Left colon (tissue), 2 donors: ENCODE results near the gene PLIN3. TPM values are rescaled to one million over a fixed set of nuclear protein-coding genes. Genes with fewer than 3 reads are reported as not detected.
"Not testable (repeated sequence)": the region's sequence is repeated elsewhere in the genome, so short reads cannot be mapped to it uniquely, and the experiment has no call there.

Source experiments
- ATAC-seq: fragments of 200-7000 bp; cut with Tn5 transposase; one replicate; pipeline ENCODE4 v1.9.1; 2020; ENCODE audit warnings: mild to moderate bottlenecking, moderate library complexity
- DNase-seq, 2 donors: peaks; one replicate each; pipeline ENCODE4 v3.0.0-alpha.2; 2020
- intact Hi-C, 2 donors: fragments of 100-400 bp; cut with DNase I in 1 of 2; cut with micrococcal nuclease in 1 of 2; formaldehyde crosslinking; loops; one replicate each; pipeline versions ENCODE4 v1.11.2 to v1.14.0; 2022; cut with DNase I, micrococcal nuclease
- total RNA-seq, 2 donors: library from RNA; stranded (reverse); fragmentation: NEBNext Ultra II Directional; extraction: Animal tissue kit (Norgen Biotek cat#: 25700); gene quantifications; one replicate each; pipeline ENCODE4 v1.2.1, GENCODE V29; 2021
- donor health status: DM: no; HTN: no; CAD: no.
- donor health status: DM: yes; HTN: yes; CAD: no.

PLIN3 gene
- total RNA-seq, 2 donors from 2014 or later: 121 to 152 TPM

- intact Hi-C loops: no loop called here
- DNase-seq (no peak), ATAC-seq (no peak)
Measured at GRCh38 chr19:4859697-4860096, 7.8 kb downstream of the PLIN3 start.

GRCh38 chr19:4856468-4856867 lies 11.0 kb downstream of the PLIN3 start:
- intact Hi-C loops, DNase-seq, ATAC-seq: not testable (repeated sequence)

- not testable (repeated sequence) for DNase-seq, ATAC-seq
- intact Hi-C loops: loop anchor here in 1 of 2 donors (5.0 kb wide), 1 partner anchor 46 kb away; no protein-coding TSS in a partner anchor
Measured at GRCh38 chr19:4853506-4853905, 14.0 kb downstream of the PLIN3 start.

- DNase-seq: no peak
- ATAC-seq: peak; percentile 21
- intact Hi-C loops: loop anchor here in 1 of 2 donors (5.0 kb wide), 1 partner anchor 45 kb away; no protein-coding TSS in a partner anchor
Measured at GRCh38 chr19:4852484-4852883, 15.0 kb downstream of the PLIN3 start.

- ATAC-seq (peak; percentile 75), DNase-seq (peak in 1 of 2 donors; percentile 75)
- intact Hi-C loops: loop anchor here in 1 of 2 donors (5.0 kb wide), 1 partner anchor 44 kb away; no protein-coding TSS in a partner anchor
Measured at GRCh38 chr19:4851551-4852290, 15.7 kb downstream of the PLIN3 start.

GRCh38 chr19:4849019-4849418 lies 18.4 kb downstream of the PLIN3 start:
- no peak for DNase-seq
- intact Hi-C loops: loop anchor here in 1 of 2 donors (2.0 kb wide), 1 partner anchor 38 kb away; no protein-coding TSS in a partner anchor
- no peak for ATAC-seq

GRCh38 chr19:4847190-4847973 lies 20.1 kb downstream of the PLIN3 start:
- DNase-seq (no peak), ATAC-seq (no peak)
- intact Hi-C loops: no loop called here

GRCh38 chr19:4845975-4846374 lies 21.5 kb downstream of the PLIN3 start:
- intact Hi-C loops, DNase-seq, ATAC-seq: not testable (repeated sequence)

GRCh38 chr19:4844348-4845179 lies 22.9 kb downstream of the PLIN3 start:
- no peak for ATAC-seq
- intact Hi-C loops: no loop called here
- DNase-seq: no peak

GRCh38 chr19:4843647-4843965 lies 23.9 kb downstream of the PLIN3 start:
- DNase-seq (no peak), ATAC-seq (no peak)
- intact Hi-C loops: no loop called here

- intact Hi-C loops: no loop called here
- no peak for DNase-seq
- no peak for ATAC-seq
Measured at GRCh38 chr19:4839192-4839591, 28.3 kb downstream of the PLIN3 start.

GRCh38 chr19:4832776-4833175 lies 34.7 kb downstream of the PLIN3 start:
- intact Hi-C loops: no loop called here
- DNase-seq: no peak
- no peak for ATAC-seq

- ATAC-seq, intact Hi-C loops, DNase-seq: not testable (repeated sequence)
Measured at GRCh38 chr19:4831979-4832340, 35.5 kb downstream of the PLIN3 start.

- DNase-seq (peak; percentile 85 to 88), ATAC-seq (peak; percentile 91)
- intact Hi-C loops: no loop called here
Measured at GRCh38 chr19:4831304-4831978, 36.0 kb downstream of the PLIN3 start, which contains the start of gene TICAM1. Gene TICAM1 (minus strand): TSS chr19:4831712. CDS start chr19:4818377, 13,335 bp downstream.

GRCh38 chr19:4830768-4831265 lies 36.6 kb downstream of the PLIN3 start:
- peak; percentile 27 for ATAC-seq
- DNase-seq: no peak
- intact Hi-C loops: no loop called here

GRCh38 chr19:4830332-4830731 lies 37.1 kb downstream of the PLIN3 start:
- intact Hi-C loops: no loop called here
- ATAC-seq: no peak
- DNase-seq: no peak

- intact Hi-C loops: no loop called here
- ATAC-seq (peak; percentile 61), DNase-seq (peak; percentile 61 to 64)
Measured at GRCh38 chr19:4829001-4829712, 38.3 kb downstream of the PLIN3 start.

GRCh38 chr19:4823577-4823976 lies 43.9 kb downstream of the PLIN3 start:
- DNase-seq: no peak
- intact Hi-C loops: no loop called here
- ATAC-seq: no peak
